Activated naive CD8-positive, alpha-beta T cell treated with anti-CD3 and anti-CD28 coated beads for 36 hours (primary cell): Measurements from ENCODE around the gene PTPRN2. TPM values are rescaled to one million over a fixed set of nuclear protein-coding genes. Genes with fewer than 3 reads are reported as not detected.

ENCODE experiments used
- DNase-seq: peaks from one replicate; pipeline ENCODE4 v3.0.0; 2021
- H3K27ac Mint-ChIP-seq: one replicate; pipeline ENCODE4 v1.8.0; 2022; ENCODE audit warnings: mild to moderate bottlenecking, moderate library complexity, mixed read lengths
- H3K27me3 Mint-ChIP-seq: one replicate; pipeline ENCODE4 v1.8.0; 2022; ENCODE audit warnings: mild to moderate bottlenecking, mixed read lengths
- H3K36me3 Mint-ChIP-seq: one replicate; pipeline ENCODE4 v1.8.0; 2021; ENCODE audit warnings: mild to moderate bottlenecking, mixed read lengths
- H3K4me1 Mint-ChIP-seq: one replicate; pipeline ENCODE4 v1.8.0; 2021; ENCODE audit warnings: mixed read lengths
- H3K4me3 Mint-ChIP-seq: one replicate; pipeline ENCODE4 v1.8.0; 2022; ENCODE audit warnings: mild to moderate bottlenecking, moderate library complexity, mixed read lengths
- H3K9me3 Mint-ChIP-seq: one replicate; pipeline ENCODE4 v1.8.0; 2022; ENCODE audit warnings: mixed read lengths
- total RNA-seq, 2 experiments: library from RNA; stranded (reverse); gene quantifications; one replicate each; pipeline ENCODE4 v1.2.3, GENCODE V29; 2021

Gene PTPRN2
- total RNA-seq, 2 experiments from 2014 or later, result 0.72 to 0.74 TPM

DNA sequence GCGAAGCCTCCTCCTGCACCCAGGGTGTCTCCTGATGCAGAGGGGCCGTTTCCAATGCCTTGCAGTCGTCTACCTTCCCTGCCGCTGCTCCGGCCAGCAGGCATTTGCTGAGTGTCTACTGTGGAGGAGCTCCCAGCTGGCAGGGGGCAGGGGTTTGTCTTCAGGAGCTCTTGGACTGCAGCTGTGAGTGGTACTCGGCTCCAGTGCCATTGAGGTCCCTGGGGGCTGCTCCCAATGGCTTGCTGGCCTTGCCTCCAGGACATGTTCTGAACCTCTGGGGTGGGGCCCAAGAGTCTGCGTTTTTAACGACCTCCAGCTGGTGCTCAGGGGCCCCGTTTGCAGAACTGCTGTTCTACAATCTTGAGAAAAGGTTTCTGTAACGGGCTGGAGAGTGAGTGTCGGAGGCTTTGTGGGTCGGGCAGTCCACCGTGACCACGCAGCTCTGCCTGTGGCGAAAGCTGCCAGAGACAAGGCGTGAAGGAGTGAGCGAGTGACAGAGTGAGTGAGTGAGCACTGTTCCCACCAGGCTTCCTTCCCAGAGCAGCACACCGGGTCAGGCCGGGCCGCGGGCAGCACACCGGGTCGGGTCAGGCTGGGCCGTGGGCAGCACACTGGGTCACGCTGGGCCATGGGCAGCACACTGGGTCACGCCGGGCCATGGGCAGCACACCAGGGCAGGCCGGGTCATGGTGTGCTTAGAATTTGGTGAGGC, 520.2 kb downstream of the PTPRN2 start:
- Mint-ChIP-seq H3K27ac (no peak overlapping the region), H3K4me1 (no peaks in the 10 kb centered on the region), H3K4me3 (no peak overlapping the region), H3K9me3 (peaks cover 2% of the 10 kb centered on the region), H3K27me3 (peaks cover 5% of the 10 kb centered on the region), H3K36me3 (no peaks in the 10 kb centered on the region)
- DNase-seq, result no peak

DNA sequence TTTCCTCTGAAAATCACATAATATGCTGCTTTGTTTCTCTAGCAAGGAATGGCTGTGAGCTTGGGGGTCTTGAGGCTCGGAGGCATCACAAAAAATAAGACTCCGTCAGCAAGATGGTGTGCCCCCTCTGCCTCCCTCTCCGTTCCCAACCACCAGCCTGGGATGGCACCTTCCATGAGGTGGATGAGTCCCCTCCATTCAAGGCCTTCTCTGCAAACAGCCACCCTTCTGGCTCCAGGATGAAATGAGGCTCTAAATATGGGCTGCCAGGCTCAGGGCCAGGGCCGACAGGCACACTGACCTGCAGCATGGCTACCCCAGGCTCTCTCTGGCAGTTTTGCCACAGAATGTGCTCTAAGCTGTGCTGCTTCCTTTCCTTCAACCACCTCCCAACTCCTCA, 521.5 kb downstream of the PTPRN2 start:
- no peak for DNase-seq
- no peaks in the 10 kb centered on the region for H3K36me3 Mint-ChIP-seq
- H3K9me3 Mint-ChIP-seq, result peaks cover 2% of the 10 kb centered on the region
- no peak overlapping the region for H3K27ac Mint-ChIP-seq
- H3K4me1 Mint-ChIP-seq, result no peaks in the 10 kb centered on the region
- no peak overlapping the region for H3K4me3 Mint-ChIP-seq
- peaks cover 5% of the 10 kb centered on the region for H3K27me3 Mint-ChIP-seq

DNA sequence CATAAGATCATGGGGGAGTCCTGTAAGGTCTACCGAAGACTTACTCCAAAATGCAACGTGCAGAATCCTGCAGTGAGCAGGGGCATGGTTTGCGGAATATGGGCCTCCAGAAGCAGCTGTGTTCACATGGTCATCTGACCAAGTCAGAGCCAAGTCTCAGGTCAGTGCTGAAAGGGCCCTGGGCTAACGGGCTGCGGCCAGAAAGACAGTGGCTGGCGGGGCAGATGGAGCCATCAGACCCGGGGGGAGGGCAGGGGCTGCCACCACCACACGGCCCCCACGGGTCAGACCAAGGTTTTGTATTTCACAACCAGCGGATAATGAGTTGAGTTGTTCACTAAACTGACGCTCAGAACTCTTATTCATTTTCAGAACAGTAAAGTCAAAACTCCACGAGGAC, 522.3 kb downstream of the PTPRN2 start:
- no peaks in the 10 kb centered on the region for H3K36me3 Mint-ChIP-seq
- H3K27me3 Mint-ChIP-seq, result peaks cover 5% of the 10 kb centered on the region
- no peak overlapping the region for H3K27ac Mint-ChIP-seq
- H3K9me3 Mint-ChIP-seq, result peaks cover 2% of the 10 kb centered on the region
- no peak overlapping the region for H3K4me3 Mint-ChIP-seq
- no peaks in the 10 kb centered on the region for H3K4me1 Mint-ChIP-seq
- no peak for DNase-seq

DNA sequence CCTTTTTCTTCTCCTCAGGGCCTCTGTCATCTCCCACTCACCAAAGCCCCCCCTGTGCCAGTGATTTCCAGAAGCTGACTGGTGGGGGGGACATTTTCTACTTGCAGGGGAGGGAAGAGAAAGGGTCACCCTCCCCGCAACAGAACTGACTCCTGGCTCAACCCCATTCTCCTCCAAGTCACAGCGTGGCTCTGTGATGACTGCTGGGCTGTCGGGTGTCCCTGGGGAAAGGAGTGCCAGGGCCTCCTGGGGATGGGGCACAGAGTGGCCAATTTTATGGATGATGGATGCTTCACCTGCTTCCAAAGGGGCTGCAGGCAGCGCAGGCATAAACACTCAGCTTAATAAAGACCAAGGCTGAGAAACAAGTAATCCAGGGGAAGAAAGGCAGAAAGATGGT, 523.0 kb downstream of the PTPRN2 start:
- no peaks in the 10 kb centered on the region for H3K4me1 Mint-ChIP-seq
- H3K27ac Mint-ChIP-seq, result no peak overlapping the region
- H3K36me3 Mint-ChIP-seq, result no peaks in the 10 kb centered on the region
- H3K4me3 Mint-ChIP-seq, result no peak overlapping the region
- H3K9me3 Mint-ChIP-seq, result no peaks in the 10 kb centered on the region
- no peak for DNase-seq
- H3K27me3 Mint-ChIP-seq, result peaks cover 5% of the 10 kb centered on the region

DNA sequence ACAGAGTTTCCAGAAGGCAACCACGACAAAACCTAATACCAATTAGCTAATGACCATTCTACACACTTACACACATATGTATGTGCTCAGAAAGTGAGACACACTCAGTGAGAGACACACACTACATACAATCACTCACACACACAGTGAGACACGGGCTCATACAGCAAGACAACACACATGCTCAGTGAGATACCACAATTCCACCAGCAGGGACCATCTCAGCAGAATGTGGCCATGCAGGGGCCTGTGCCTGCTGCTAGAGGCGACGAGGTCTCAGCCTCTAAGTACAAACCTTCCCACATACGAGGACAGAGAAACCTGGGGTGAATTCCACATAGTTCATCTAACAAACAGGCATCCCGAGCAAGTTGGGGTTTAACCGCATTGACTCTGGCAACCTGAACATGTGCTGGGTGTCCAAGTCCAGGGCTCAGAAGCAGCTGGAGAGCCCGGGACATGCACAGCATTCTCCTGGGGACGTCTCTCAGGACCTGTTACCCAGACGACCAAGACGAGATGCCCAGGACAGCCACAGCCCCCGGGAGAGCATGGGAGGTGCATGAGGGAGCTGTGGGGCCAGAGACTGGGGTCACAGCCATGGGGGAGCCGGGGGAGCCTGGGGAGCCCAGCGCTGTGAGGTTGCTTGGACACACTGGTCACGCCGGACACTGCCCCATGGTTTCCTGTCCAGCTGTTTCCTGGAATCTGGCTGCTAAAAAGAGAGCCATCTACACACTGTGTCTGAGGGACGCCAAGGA, 523.6 kb downstream of the PTPRN2 start:
- Mint-ChIP-seq H3K36me3 (no peaks in the 10 kb centered on the region), H3K27ac (no peak overlapping the region), H3K27me3 (peaks cover 5% of the 10 kb centered on the region), H3K4me1 (no peaks in the 10 kb centered on the region), H3K9me3 (no peaks in the 10 kb centered on the region), H3K4me3 (no peak overlapping the region)
- DNase-seq, result no peak

DNA sequence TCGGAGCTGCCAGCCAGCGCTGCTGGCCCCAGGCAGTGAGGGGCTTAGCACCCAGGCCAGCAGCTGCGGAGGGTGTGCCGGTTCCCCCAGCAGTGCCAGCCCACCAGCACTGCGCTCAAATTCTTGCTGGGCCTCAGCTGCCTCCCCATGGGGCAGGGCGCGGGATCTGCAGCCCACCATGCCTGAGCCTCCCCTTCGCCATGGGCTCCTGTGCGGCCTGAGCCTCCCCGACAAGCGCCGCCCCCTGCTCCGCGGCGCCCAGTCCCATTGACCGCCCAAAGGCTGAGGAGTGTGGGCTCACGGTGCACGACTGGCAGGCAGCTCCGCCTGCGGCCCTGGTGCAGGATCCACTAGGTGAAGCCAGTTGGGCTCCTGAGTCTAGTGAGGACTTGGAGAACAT, 525.0 kb downstream of the PTPRN2 start:
- no peaks in the 10 kb centered on the region for H3K36me3 Mint-ChIP-seq
- no peak for DNase-seq
- H3K27me3 Mint-ChIP-seq, result peaks cover 5% of the 10 kb centered on the region
- H3K27ac Mint-ChIP-seq, result no peak overlapping the region
- no peaks in the 10 kb centered on the region for H3K9me3 Mint-ChIP-seq
- H3K4me1 Mint-ChIP-seq, result no peaks in the 10 kb centered on the region
- no peak overlapping the region for H3K4me3 Mint-ChIP-seq

DNA sequence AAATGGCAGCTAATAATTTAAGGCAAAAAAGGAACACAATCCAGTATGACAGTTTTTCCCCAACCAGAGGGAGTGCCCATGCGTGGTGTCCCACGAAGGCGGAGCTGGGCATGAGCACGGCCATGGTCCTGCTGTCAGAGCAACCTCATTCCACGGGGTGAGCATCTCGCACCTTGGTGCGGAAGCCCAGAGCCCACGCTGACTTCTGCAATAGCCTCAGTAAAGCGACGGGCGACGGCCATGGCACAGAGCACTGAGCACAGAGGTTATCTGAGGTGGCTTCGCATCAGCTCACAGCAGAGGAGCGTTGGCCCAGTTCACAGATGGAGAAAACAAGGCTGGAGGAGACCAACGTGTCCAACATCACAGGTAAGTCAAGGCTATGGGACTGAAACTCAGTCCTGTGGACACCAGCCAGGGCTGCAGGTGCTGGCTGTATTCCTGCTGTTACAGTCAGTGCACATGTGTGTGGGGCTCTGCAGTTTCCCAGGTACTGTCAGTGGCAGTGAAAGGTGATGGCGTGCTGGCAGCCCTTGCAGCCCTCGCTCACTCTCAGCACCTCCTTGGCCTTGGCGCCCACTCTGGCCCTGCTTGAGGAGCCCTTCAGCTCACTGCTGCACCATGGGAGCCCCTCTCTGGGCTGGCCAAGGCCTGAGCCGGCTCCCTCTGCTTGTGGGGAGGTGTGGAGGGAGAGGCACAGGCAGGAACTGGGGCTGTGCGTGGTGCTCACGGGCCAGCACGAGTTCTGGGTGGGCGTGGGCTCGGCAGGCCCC, 525.6 kb downstream of the PTPRN2 start:
- no peaks in the 10 kb centered on the region for H3K36me3 Mint-ChIP-seq
- peaks cover 5% of the 10 kb centered on the region for H3K27me3 Mint-ChIP-seq
- H3K4me3 Mint-ChIP-seq, result no peak overlapping the region
- H3K4me1 Mint-ChIP-seq, result no peaks in the 10 kb centered on the region
- H3K27ac Mint-ChIP-seq, result no peak overlapping the region
- DNase-seq, result no peak
- H3K9me3 Mint-ChIP-seq, result no peaks in the 10 kb centered on the region

DNA sequence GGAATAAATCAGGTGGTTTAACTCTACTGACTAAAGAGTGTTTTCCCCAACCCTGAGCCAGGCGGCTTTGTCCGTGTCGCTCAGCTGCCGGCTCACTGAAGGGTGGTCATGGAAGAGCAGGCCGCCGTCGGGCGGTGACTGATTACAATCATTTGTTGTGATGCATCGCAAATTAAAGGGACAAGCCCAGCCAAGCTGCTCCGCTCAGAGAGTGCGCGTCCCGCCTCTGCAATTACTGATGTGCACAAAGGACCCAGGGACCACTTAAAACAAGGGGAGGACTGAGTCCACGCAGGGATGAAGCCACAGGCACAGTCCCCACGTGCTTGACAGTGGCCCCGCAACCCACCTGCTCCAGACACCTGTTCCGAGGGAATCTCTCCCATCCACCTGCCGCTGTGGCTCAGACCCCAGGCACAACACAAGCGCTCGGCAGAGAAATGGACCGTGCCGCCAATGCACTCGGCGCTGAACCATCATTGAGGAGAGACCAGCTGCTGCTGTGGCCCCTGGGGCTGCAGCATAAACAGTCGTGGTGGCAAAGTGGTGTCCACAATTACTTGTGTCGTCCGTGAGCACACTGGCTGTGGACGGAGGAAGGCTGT, 526.5 kb downstream of the PTPRN2 start:
- no peaks in the 10 kb centered on the region for H3K4me1 Mint-ChIP-seq
- H3K27me3 Mint-ChIP-seq, result peaks cover 5% of the 10 kb centered on the region
- no peaks in the 10 kb centered on the region for H3K36me3 Mint-ChIP-seq
- no peaks in the 10 kb centered on the region for H3K9me3 Mint-ChIP-seq
- H3K4me3 Mint-ChIP-seq, result no peak overlapping the region
- DNase-seq, result no peak
- H3K27ac Mint-ChIP-seq, result no peak overlapping the region

DNA sequence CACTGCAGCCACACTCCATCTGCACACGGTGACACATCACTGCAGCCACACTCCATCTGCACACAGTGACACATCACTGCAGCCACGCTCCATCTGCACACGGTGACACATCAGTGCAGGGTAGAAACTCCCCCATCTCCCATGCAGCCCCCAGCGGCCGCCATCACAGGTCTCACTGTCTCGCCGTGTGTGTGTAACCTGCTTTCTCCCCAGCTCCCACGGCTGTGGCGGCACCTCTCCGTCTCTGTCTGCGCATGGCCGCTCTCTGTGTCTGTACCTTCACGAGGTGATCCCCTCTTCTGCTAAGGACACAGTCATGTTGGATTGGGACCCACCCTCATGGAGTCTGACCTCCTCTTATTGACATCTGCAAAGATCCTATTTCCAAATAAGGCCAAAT, 527.4 kb downstream of the PTPRN2 start:
- no peaks in the 10 kb centered on the region for H3K36me3 Mint-ChIP-seq
- no peaks in the 10 kb centered on the region for H3K4me1 Mint-ChIP-seq
- no peaks in the 10 kb centered on the region for H3K9me3 Mint-ChIP-seq
- no peak overlapping the region for H3K27ac Mint-ChIP-seq
- no peak overlapping the region for H3K4me3 Mint-ChIP-seq
- no peak for DNase-seq
- H3K27me3 Mint-ChIP-seq, result peaks cover 5% of the 10 kb centered on the region

DNA sequence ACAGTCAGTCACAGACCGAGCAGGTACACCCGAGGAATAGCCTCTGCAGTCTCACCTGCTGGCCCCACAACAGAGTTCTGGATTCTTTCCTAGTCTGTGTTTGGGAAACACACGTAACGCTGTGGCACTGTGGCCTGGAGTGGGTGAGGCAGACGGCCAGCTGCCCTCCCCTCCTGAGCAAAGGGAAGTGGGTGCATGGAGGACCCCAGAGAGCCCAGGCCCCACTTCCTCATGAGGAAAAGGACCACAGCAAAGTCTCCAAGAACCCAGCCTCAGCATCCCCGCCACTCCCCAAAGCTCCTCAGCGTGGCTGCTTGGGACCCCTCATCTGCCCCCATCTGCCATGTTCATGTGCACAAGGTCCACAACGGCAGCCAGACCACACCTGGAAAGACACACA, 530.2 kb downstream of the PTPRN2 start:
- H3K27ac Mint-ChIP-seq, result no peak overlapping the region
- DNase-seq, result no peak
- no peaks in the 10 kb centered on the region for H3K36me3 Mint-ChIP-seq
- H3K27me3 Mint-ChIP-seq, result peaks cover 3% of the 10 kb centered on the region
- no peak overlapping the region for H3K4me3 Mint-ChIP-seq
- no peaks in the 10 kb centered on the region for H3K9me3 Mint-ChIP-seq
- no peaks in the 10 kb centered on the region for H3K4me1 Mint-ChIP-seq

DNA sequence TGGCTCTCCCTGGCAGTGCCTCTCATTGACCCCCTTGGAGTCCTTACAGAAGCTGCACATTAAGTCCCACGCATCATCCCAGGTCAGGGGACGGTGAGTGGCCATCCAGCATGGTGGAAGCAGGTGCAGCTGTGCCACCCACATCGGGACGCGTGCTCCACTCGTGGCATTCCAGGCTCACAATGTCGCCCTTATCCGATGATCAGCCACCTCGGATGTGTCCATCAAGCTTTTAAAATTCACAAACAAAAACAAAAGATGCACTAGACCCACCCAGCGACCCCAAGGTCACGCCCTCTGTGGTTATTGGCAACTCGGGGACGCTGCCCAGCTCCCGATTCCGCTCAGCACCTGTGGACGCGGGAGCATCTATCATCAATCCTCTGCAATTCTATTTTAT, 530.9 kb downstream of the PTPRN2 start:
- Mint-ChIP-seq H3K27ac (no peak overlapping the region), H3K4me1 (no peaks in the 10 kb centered on the region), H3K4me3 (no peak overlapping the region), H3K27me3 (peaks cover 3% of the 10 kb centered on the region), H3K36me3 (no peaks in the 10 kb centered on the region), H3K9me3 (no peaks in the 10 kb centered on the region)
- DNase-seq, result no peak

DNA sequence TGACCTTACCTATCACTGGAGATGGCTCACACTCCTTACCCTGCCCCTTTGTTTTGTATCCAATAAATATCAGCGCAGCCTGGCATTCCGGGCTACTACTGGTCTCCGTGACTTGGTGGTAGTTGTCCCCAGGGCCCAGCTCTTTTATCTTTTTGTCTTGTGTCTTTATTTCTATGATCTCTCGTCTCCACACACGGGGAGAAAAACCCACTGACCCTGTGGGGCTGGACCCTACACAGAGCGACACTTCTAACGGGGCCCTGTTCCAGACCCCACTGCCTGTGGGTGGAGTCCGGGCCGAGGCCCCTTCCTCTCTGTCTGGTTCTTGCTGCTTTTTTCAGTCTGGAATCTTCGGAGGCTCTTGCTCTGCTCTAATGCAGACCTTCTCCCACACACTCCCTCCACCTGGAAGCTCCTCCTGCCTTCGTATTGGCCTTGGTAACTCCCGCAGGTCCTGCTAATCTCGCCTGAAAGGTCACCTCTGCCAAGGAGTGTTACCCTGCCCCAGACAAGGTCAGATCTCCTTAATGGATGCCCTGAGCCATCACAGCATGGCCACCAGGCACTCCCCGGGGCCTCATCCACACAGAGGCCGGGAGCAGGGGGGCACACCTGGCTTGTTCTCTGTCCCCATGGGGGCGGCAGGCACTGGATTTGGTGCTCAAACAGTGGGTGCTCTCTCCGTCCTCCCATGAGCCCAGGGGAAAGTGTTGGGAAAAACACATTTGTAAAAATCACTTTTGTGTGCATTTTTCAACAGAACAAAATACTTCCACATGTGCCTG, 531.7 kb downstream of the PTPRN2 start:
- Mint-ChIP-seq H3K4me3 (no peak overlapping the region), H3K9me3 (no peaks in the 10 kb centered on the region), H3K27me3 (peaks cover 3% of the 10 kb centered on the region), H3K27ac (no peak overlapping the region), H3K4me1 (no peaks in the 10 kb centered on the region), H3K36me3 (no peaks in the 10 kb centered on the region)
- DNase-seq, result no peak

DNA sequence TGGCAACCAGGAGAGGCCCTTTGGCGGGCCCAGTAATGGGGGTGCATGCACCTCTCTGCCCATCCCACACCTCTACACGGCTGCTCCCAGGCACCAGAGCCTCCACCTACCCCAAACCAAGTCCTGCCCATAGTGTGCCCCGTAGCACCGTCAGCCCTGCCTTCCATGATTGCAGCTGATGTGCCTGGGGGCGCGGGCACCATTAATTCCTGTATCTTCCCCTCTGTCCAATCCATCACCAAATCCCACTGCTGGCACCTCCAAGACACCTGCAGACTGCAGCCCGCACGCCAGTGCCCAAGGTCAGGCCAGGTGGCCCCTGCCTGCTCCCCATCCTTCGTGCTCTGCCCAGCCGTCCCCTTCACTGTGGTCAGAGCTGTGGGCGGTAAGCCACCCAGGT, 533.0 kb downstream of the PTPRN2 start:
- Mint-ChIP-seq H3K9me3 (no peaks in the 10 kb centered on the region), H3K36me3 (no peaks in the 10 kb centered on the region), H3K4me3 (no peak overlapping the region), H3K27me3 (peaks cover 3% of the 10 kb centered on the region), H3K4me1 (no peaks in the 10 kb centered on the region), H3K27ac (no peak overlapping the region)
- no peak for DNase-seq

DNA sequence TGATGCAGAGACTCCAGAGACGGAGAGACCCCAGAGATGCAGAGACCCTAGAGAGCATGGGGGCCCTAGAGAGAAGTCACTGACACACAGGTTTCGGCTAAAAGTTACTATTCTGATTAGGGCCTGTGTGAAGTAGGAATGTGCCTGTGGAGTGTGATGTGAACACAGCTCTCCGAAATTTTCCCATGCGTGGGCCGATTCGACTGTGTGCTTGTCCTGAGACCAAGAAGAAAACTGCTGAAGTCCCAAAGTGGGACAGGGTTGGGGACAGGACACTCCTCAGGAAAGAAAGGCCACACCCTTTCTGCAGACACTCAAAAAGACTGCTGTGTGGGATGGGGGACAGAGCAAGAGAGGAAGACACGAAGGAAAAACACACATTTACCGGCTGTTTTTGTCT, 533.5 kb downstream of the PTPRN2 start:
- no peaks in the 10 kb centered on the region for H3K36me3 Mint-ChIP-seq

More for the DNA sequence above, 533.5 kb downstream of the PTPRN2 start:
- no peaks in the 10 kb centered on the region for H3K9me3 Mint-ChIP-seq
- no peak overlapping the region for H3K27ac Mint-ChIP-seq
- DNase-seq, result no peak
- peaks cover 3% of the 10 kb centered on the region for H3K27me3 Mint-ChIP-seq
- no peaks in the 10 kb centered on the region for H3K4me1 Mint-ChIP-seq
- H3K4me3 Mint-ChIP-seq, result no peak overlapping the region
